ENCODE results near the gene SH3RF1.
A peak's percentile ranks its signal among the peaks of the same experiment; 100 is the strongest.
"Not testable (repeated sequence)": the region's sequence is repeated elsewhere in the genome, so short reads cannot be mapped to it uniquely, and the experiment has no call there.

Gene SH3RF1

DNA sequence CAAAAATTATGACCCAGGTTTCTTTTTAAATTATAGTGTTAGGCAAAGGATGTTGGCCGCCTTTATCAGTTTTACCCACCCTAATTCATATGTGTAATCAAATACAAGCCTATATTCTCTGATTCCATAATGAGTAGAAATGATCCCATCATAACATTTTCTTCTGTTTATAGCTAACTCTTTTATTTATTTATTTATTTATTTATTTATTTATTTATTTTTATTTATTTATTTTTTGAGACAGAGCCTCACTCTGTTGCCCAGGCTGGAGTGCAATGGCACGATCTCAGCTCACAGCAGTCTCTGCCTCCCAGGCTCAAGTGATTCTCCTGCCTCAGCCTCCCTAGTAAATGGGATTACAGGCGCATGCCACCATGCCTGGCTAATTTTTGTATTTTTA lies 7.1 kb upstream of the SH3RF1 start:
- DNase-seq, result not testable (repeated sequence)

DNA sequence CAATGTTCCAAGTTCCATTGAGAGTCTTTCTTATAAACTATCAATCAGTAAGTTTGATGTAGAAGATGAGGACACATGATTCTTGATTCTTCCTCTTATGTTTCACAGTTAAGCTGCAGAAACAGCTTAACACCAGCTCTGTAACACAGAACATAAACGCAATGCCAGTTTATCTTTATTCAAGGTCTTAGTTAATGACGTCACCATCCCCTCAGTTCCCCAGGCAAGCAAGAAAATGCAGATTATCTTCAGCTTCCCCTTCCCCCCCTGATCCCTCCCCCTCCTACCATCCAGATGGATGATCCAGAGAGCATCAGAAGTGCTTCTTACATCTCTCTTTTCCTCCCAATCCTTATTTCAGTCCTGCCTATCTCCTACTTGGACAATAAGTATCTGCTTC lies 4.4 kb upstream of the SH3RF1 start:
- DNase-seq, result no peak

DNA sequence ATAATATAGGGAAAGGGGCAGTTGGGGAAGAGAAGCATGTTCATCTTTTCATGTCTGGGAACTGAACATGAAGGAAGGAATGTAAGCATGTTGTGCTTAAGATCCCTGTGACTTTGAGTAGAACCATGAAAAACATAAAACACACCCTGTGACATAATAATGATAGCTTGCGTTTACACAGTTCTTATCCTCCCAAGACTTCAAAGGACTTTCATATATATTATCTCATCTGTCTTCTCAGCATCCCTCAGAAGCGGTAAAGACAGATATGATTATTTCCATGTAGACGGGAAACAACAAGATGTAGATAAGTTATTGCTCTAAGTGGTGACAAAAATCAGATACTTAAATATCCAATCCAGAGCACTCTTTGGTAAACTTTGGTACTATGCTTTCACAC lies 3.3 kb upstream of the SH3RF1 start:
- no peak for DNase-seq

DNA sequence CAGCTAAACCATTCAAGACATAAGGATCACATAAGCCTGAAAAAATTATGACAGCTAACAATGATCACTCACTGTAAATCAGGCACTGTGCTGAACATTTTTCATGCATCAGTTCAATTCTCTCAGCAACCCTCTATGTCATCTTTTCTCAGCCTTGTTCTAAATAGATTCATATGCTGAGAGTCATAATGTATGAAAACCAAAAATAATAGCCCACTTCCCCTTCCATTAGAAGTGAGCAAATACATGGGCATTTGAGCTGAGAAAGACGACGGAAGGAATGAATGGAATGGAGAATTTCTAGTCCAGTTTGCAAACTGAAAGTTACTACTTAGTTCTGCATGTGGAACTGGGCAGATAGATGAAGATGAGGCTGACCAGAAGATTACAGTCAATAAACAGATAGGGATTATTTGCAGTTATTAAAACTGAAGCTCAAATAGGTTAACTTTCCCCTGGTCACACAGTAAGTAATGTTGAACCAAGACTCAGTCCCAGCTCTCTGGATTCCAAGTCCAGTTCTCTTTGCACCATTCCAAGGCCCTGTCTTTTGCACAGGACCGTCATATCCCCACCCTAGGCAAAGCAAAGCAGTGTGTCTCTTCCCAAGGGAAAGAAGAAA lies 1.6 kb upstream of the SH3RF1 start:
- DNase-seq, result no peak

DNA sequence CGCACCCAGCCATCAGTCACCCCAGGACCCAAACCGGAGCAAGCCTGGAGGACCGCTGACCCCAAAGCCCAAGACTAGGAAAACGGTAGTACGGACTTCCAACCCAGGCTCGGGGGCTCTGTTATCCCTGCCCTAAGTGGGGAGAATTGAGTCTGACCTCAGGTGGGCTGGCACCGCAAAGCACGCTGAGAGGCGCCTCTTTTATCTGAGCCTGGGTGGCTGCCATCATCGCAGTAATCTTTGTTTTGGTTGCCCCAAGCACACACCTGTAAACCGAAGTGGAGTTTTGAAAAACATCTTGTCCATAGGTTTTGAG lies 894 bp upstream of the SH3RF1 start:
- peak in 3 of 56 donors; percentile 22 to 35 (median 32) for DNase-seq

DNA sequence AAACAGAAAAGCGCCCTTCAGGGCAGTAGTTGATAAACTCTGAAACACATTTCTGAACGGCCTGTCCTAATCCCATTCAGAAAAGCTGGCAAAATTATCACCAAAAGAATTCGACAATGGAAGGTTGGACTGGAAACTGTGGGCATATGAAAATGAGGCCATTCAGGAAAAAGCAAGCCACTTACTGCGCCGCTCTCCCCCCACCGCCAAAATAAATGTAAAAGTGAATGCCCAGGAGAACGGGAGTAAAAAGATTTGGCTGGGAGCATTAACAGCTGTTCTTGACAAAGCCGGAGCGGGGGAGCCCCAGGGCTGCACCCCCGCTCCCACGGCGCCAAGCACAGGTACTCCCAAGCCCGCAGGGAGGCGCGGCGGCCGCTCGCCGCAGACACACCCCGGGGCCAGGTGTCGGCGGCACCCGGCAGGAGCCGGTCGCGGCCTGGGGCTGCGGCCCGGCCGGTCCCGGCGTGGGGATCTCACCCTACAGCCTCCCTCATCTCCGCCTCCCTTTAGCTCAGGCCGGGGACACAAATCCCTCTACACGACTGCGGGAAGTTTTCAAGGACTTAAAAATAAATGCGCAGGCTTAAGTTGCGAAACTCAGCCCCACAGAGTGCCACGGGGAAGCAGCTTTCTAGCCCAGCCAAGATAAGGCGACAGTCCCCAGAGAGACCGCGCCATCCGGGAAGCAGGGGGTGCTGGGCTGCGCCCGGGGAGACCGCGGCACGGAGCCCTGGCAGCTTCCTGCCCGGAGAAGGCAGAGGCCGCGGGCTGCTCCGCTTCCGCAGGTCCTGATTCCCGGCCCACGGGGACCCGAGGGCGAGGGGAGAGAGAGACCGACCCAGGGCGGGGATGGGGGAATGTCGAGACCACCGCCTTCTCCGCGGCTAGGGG lies 593 bp downstream of the SH3RF1 start:
- peak in 49 of 56 donors; percentile 12 to 81 (median 60) for DNase-seq

DNA sequence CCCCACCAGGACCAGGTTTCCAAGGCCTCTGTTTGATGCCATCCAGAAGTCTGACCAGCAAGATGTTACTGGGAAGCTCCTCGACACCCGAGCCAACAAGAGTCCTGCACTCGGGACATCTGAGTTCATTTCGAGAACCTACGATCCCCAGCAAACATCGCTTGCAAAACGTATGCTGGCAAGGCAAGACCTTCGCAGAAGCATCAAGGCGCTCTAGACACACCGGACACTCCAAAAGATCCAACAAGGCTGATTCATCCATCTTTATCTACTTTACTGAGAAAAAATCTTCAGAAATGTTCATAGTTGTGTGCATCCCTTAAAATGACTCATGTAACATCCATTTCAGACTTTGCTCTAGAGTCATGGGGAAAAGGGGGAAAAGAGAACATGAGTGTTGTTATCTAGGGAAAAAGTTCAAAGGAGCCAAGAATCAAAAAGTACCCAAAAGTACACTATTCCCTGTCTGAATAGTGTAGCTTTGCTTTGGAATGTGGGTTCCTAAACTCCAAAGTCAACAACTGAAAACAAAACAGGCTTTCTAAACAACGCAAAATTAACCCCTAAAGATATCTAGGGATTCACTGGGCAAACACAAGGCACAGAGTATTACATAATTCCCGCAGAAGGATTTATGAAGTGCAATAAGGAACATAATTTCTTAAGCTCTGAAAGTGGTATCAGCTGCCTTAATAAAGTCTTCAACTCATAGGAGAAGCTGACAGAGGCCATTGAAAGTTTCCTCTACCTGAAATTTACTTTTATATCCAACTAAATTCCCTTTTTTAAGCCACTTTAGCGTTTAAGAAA lies 1.6 kb downstream of the SH3RF1 start:
- DNase-seq, result peak in 5 of 56 donors; percentile 5 to 17 (median 6)

DNA sequence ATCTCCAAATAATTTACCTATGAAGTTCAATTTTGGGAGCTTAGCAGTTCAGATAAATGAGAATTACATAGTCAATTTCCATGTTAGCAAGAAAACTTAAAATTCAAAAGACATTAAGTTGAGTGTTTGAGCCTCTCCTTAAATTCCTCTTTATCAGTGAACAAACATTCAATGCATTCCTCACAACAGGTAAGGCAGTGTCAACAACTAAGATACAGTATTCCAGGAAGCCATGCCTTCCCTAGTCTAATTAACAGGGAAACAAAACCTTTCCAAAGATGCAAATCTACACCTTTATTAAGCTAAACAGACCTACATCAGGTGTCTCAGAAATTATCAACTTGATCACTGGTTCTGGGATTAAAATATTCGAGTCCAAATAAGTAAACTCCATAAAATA lies 3.7 kb downstream of the SH3RF1 start:
- DNase-seq, result no peak

DNA sequence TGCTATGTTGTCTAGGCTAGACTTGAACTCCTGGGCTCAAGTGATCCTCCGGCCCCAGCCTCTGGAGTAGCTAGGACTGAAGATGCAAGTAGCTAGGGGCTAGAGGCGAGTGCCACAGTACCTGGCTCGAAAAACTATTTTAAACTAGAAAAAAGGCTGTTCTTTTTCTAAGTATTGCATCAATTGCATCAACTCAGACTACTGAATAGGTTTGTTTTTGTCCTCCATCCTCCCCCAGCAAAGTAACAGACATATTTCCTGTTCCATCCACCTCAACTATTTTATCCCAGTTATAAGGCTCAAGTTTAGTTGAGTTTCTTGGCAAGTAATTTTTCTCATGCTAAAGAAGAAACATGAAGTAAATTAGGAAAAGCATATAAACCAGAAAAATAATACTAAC lies 4.1 kb downstream of the SH3RF1 start:
- no peak for DNase-seq

DNA sequence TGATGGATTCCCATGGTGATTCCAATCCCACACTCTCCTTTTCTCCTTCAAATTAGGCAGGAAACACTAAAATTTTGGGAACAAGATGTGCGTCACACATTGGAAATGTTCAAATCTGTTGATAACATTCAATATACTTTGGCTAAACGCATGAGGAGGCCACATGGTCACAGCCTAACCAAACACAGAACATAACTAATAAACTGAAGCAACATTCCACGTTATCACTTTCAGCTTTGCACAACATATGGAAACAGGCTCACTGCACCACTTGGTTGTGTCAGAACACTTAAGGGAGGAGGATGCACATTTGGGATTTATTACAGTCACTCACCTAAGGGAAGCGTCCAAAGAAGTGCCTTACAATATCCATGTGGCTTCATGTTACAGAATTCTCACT lies 4.7 kb downstream of the SH3RF1 start:
- DNase-seq, result no peak

DNA sequence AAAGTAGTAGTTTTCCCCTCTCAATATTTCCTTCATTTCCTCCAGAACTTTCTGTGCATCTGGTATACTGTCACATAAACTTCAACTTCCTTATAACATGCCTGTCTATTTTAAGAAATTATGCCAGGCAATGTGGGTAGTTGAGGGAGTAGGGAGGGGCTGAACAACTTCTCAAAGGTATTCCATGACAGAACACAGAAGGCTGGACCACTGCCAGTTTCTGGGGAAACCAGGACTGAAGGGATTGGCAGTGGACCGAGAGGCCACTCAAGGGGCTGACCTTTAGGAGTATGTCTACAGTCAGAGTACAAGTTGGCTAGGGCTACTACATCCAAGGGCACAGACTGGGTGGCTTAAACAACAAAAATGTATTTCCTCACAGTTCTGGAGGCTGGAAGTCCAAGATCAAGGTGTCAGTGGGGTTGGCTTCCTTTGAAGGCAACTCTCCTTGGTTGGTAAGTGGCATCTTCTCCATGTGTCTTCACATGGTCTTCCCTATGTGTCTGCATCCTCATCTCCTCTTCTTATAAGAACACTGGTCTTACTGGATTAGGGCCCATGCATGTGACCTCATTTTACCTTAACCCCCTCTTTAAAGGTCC lies 6.9 kb downstream of the SH3RF1 start:
- DNase-seq, result no peak

DNA sequence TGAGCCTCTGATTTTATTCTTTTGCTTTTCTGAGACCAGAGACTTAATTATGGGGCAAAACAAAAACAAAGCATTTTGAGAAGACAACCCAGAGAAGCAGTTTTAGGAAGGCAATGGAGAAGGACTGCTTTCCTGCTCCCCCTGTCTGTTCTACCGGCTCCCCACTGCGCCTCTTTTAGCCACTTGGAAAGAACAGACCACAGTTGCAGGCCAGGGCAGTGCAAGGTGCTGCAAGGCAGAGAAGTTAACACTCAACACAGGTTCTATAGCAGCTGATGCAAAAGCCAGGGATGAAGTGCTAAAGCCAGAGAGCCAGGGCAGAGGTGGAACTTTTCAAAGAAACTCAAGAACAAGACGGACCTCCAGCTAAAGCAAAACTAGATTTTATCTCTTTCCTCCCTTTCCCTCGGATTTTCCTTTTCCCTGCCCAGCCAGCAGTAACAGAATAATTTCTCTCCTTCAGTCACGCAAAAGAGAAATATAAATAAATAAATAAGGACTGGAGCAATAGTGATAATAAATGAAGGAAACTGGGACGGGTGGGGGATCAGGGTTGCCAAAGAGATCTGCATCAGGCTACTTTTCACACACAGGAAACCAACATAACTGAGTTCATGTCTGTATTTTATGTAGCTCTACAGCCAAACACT lies 10.4 kb downstream of the SH3RF1 start:
- DNase-seq, result no peak

DNA sequence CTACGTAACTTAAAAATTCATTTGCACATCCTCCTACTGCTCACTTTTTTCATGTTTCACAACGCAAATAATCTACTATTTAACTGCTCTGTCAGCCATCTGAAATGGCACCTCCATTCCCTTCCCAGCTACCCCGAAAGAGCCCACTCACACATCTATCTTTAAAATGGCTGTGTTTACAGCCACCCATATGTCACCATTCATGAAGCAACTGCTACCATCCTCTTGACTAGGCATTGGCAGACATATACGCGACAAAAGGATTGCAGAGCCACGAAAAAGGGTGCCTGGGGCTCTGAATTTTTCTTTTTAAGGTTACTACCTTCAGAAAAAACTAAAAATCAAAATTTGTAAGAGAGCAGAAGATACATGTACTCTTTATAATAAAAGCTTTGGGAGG lies 11.5 kb downstream of the SH3RF1 start:
- DNase-seq, result no peak

DNA sequence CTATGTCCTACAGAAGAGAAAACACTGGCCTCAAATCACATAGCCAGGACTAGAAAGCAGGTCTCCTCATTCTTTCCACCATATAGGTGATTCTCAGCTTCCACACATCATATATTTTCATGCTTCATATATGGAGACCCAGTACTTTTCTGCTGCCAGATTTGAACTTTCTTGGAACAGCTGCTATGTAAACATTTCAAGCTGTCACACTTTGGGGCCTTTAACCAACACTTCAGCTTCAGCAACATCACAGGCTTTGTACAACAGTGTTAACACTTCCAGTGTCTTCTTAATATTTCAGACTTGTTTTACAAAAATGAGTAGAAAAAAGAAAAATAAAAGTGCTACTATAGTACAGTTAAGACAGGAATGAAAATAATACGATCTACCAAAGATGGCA lies 12.6 kb downstream of the SH3RF1 start:
- no peak for DNase-seq

DNA sequence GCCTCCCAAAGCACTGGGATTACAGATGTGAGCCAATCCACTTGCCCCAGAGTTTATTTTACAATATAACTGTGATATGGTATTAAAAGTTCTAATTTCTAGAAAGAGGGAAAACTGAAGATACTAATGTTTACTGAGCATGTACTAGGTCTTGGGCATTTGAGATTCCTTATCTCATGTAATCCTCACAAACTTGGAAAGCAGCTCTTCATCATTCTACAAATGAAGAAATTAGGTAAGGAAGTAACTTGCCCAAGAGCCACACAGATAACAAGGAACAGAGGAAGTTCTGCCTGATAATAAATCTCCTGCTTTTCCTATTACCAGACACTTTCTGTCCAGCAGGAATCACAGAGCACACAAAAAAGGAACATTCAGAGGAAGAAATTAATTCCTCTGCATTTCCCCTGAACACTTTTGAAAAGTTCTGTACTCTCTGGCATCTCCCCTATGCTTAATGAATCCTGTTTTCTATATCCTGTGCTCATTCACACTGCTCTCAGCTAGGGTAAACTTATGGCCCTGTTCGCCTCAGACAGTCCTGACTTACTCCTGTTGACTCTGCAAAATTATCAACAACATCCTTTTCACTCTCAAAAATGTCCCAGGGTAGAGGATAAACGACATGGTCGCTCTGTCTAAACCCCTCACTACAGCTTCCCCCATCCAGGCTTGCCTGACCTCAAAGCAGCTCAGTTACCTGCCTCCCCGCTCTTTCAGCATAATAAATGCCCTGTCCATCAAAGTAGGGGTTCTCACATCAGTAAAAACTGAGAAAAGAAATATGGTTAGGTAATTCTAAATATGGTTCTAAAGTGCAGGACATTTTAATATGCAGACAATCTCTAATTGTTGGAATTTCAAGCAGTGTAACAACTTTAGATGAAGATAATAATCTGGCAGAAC lies 13.6 kb downstream of the SH3RF1 start:
- no peak for DNase-seq

DNA sequence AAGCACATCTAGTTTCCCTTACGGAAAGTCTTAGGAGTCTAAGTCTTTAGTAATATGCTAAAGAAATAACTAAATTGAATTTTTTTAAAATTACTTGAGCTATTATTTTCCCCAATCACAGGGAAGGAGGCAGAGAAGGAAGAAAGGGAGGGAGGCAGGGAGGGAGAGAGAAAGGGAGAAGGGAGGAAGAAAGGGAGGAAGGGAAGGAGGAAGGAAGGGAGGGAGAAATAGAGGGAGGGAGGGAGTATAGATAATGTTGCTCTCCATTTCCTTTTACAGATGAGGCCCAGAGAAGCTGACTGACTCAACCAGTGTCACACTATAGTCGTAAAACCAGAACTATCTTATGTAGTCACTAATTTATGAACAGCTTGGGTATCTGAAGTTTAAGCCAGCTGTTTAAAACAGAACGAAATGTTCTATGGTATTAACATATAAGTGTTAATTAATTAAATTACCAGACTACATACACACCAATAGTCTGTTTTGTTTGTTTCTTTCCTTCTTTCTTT lies 14.6 kb downstream of the SH3RF1 start:
- DNase-seq, result no peak

DNA sequence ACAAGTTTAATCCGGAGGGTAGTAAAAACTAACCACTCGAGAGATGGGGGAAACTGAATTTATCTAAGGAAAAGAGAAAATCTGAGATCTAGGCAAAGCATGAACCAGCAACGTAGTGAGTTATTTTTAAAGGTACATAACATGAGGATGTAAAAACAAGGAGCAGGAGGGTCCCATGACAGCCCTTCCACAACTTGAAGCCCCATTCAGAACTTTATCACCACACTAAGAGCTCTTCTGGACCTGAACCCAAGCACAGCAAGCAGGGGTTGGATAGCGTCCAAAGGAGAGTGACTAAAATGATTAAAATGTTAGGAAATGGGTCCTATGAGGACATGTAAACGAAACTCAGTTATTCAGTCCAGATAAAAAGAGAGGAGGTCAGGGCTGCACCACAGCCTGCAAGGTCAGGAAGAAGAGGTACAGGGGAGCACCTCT lies 16.2 kb downstream of the SH3RF1 start:
- DNase-seq, result no peak

DNA sequence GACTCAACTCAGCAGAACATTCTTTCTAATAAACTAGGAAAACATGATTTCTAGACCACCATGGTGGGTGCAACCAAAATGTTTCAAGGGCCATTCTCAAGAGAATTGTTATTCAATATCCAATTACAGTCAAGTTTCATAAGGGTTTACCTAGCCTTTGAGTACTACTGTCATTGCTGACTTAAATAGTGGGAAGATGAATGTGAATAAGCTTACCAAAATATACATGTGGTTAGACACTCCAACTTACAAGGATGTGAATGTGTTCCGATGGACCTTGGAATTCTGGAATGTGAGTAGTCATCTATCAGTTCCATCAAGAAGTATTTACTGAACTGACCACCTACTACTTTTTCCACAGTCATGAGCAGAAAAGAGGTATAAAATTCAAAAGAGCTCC lies 16.9 kb downstream of the SH3RF1 start:
- DNase-seq, result no peak

DNA sequence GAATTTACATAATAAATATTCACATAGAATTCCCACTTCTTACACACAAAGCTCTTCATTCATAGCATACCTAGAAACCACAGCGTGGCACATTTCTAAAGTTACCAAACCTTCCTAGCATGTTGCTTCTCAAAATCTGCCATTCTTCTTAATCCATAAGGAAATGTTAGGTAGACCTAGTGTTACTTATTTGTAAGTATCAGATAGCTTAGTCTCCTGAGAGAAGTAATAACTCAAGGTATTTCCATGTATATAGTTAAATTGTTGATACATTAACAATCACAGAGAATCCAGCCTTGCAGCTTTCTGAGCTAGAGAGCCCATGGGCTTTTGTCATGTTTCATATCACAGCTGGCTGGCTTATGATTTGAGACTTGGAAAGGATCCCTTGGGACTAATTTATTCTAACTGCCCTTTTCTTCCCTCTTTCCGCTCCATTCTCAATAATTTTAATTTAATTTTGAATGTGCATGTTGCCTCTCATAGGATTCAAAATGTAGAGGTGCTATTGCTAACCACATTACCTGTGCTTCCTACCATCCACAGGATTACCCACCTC lies 17.6 kb downstream of the SH3RF1 start:
- DNase-seq, result no peak

Measured in nucleus accumbens (tissue), 56 donors.